B cell (primary cell): ENCODE data around the gene SMC1B. TPM values are rescaled to one million over a fixed set of nuclear protein-coding genes. Genes with fewer than 3 reads are reported as not detected.

Source experiments
- ATAC-seq: fragments of 200-7000 bp; cut with Tn5 transposase; one replicate; pipeline ENCODE4 v1.10.0; 2021; ENCODE audit warnings: low read depth, mild to moderate bottlenecking, moderate number of reproducible peaks, moderate library complexity
- CTCF ChIA-PET: fragments of 350-600 bp; sonication (Branson Sonifier 250); formaldehyde crosslinking; loops from one replicate; lab custom pipeline; 2021; ENCODE audit warnings: antibody characterized with exemption, inconsistent platforms; lab: Charles Lee
- POLR2A ChIA-PET: fragments of 350-600 bp; sonication (Branson Sonifier 250); formaldehyde crosslinking; loops from one replicate; lab custom pipeline; 2021; ENCODE audit warnings: antibody characterized with exemption; lab: Charles Lee
- DNase-seq: peaks from one replicate; pipeline ENCODE4 v3.0.0; 2013
- H2AFZ ChIP-seq: 2 replicates; pipeline ENCODE4 v1.6.1; 2012; ENCODE audit warnings: mild to moderate bottlenecking, low read depth, low read length; ENCODE audit not compliant: insufficient read depth, poor library complexity, severe bottlenecking
- H3K27ac ChIP-seq, 2 donors: 1 replicate in 1 of 2; 2 replicates in 1 of 2; pipeline ENCODE4 v1.5.1; 2012 to 2013; ENCODE audit warnings: low read length in 2 of 2, mild to moderate bottlenecking in 2 of 2, moderate library complexity in 1 of 2
- H3K27me3 ChIP-seq, 4 experiments: fragments of 200-600 bp in 1 of 4; sonication (generic) in 1 of 4; replicated peaks in 1 of 4; 1 replicate in 2 of 4; 2 replicates in 2 of 4; pipeline versions ENCODE4 v1.6.1 to v1.7.0; 2013 to 2016; ENCODE audit warnings: low read length in 3 of 4, mild to moderate bottlenecking in 2 of 4, mixed read lengths in 1 of 4, moderate library complexity in 1 of 4; ENCODE audit not compliant: insufficient read depth in 4 of 4, control insufficient read depth in 3 of 4; ENCODE audit errors: control extremely low read depth in 1 of 4
- H3K36me3 ChIP-seq, 2 experiments: replicated peaks in 1 of 2; 1 replicate in 1 of 2; 2 replicates in 1 of 2; pipeline versions ENCODE4 v1.6.1 to v1.7.1; 2013; ENCODE audit warnings: low read length in 1 of 2; ENCODE audit not compliant: insufficient read depth in 2 of 2, control insufficient read depth in 1 of 2; ENCODE audit errors: control extremely low read depth in 1 of 2, extremely low read depth in 1 of 2
- H3K4me1 ChIP-seq, 2 donors: fragments of 200-600 bp in 1 of 2; sonication (generic) in 1 of 2; 1 replicate in 1 of 2; 2 replicates in 1 of 2; pipeline versions ENCODE4 v1.5.1 to v1.6.1; 2013 to 2017; ENCODE audit warnings: low read length in 2 of 2; ENCODE audit not compliant: control insufficient read depth in 2 of 2, insufficient read depth in 2 of 2
- H3K4me2 ChIP-seq: replicated peaks from 2 replicates; pipeline ENCODE3; 2012; ENCODE audit warnings: mild to moderate bottlenecking, low read depth, low read length; ENCODE audit not compliant: poor library complexity, severe bottlenecking
- H3K4me3 ChIP-seq, 5 experiments: fragments of 200-600 bp in 1 of 5; sonication (generic) in 1 of 5; 1 replicate in 3 of 5; 2 replicates in 2 of 5; pipeline versions ENCODE4 v1.5.1 to v1.7.0; 2011 to 2016; ENCODE audit warnings: low read length in 4 of 5, mild to moderate bottlenecking in 4 of 5, low read depth in 2 of 5, control low read depth in 1 of 5, moderate library complexity in 1 of 5; ENCODE audit not compliant: insufficient read depth in 1 of 5; ENCODE audit errors: control extremely low read depth in 1 of 5, extremely low read depth in 1 of 5
- H3K79me2 ChIP-seq: fragments of 200-600 bp; sonication (generic); one replicate; pipeline ENCODE4 v1.6.0; 2016; ENCODE audit warnings: low read length; ENCODE audit not compliant: control insufficient read depth, insufficient read depth
- H3K9ac ChIP-seq: fragments of 200-600 bp; sonication (generic); 2 replicates; pipeline ENCODE4 v1.6.1; 2017; ENCODE audit warnings: mild to moderate bottlenecking, low read length, moderate library complexity
- H3K9me3 ChIP-seq, 3 donors: one replicate each; pipeline versions ENCODE4 v1.6.1 to v1.7.1; 2013; ENCODE audit warnings: low read length in 2 of 3; ENCODE audit not compliant: control insufficient read depth in 2 of 3, insufficient read depth in 1 of 3; ENCODE audit errors: control extremely low read depth in 1 of 3
- H4K20me1 ChIP-seq: 2 replicates; pipeline ENCODE4 v1.6.0; 2012; ENCODE audit warnings: mild to moderate bottlenecking, low read length; ENCODE audit not compliant: insufficient read depth, control insufficient read depth, poor library complexity, severe bottlenecking
- H3K27ac Mint-ChIP-seq: one replicate; pipeline ENCODE4 v1.8.0; 2021; ENCODE audit warnings: mixed read lengths
- H3K27me3 Mint-ChIP-seq: one replicate; pipeline ENCODE4 v1.8.0; 2021; ENCODE audit warnings: mixed read lengths
- H3K4me1 Mint-ChIP-seq: one replicate; pipeline ENCODE4 v1.8.0; 2021; ENCODE audit warnings: mixed read lengths
- H3K4me3 Mint-ChIP-seq: one replicate; pipeline ENCODE4 v1.8.0; 2021; ENCODE audit warnings: mixed read lengths
- H3K9me3 Mint-ChIP-seq: one replicate; pipeline ENCODE4 v1.8.0; 2022; ENCODE audit warnings: mixed read lengths; ENCODE audit not compliant: insufficient read depth
- EZH2 ChIP-seq: IDR thresholded peaks from 2 replicates; pipeline ENCODE4 v1.6.1; 2012; ENCODE audit warnings: borderline replicate concordance, low read depth, mild to moderate bottlenecking, moderate library complexity, low read length; ENCODE audit not compliant: insufficient read depth, poor library complexity, severe bottlenecking
- WGBS: methylation state at CpG from one replicate; pipeline ENCODE4 v1.1.5; 2013; ENCODE audit warnings: missing lambda C conversion rate; ENCODE audit not compliant: insufficient coverage; 5-methylcytosine and 5-hydroxymethylcytosine counted together
- intact Hi-C: fragments of 100-400 bp; cut with micrococcal nuclease; formaldehyde crosslinking; loops from one replicate; pipeline ENCODE4 v1.10.0; 2022
- polyA plus RNA-seq: library from polyadenylated mRNA; depleted of rRNA; stranded (reverse); fragments of >200 nt; gene quantifications from 2 replicates; pipeline ENCODE4 v1.2.3, GENCODE V29; 2012
- total RNA-seq, 2 donors: library from RNA; stranded (reverse); fragments of 120-200 nt in 1 of 2; gene quantifications; 1 replicate in 1 of 2; 2 replicates in 1 of 2; pipeline versions ENCODE4 v1.2.3 to v1.2.4, GENCODE V29; 2013 to 2022
- TF ChIP-seq, protein P1 (sequence below): fragments of 200-600 bp; IDR thresholded peaks from one replicate; pipeline ENCODE4 v1.8.0; 2022; ENCODE audit warnings: antibody characterized with exemption, mild to moderate bottlenecking

Gene SMC1B
- total and polyA plus RNA-seq, 2 donors (not counting 1 experiment from before 2014, with no cell fraction given), result 0.07 TPM; not detected in 1

GRCh38 chr22:45322873-45323525 is 90.4 kb downstream of the SMC1B start:
- peaks cover 19 to 21% of the 10 kb centered on the region in 2 donors for H3K4me1 ChIP-seq
- no peaks in the 10 kb centered on the region for H3K27me3 ChIP-seq
- intact Hi-C loops, result no loop called here
- DNase-seq, result no peak
- WGBS, result 98% methylated on average over 21 of the region's 24 CpGs
- ChIA-PET CTCF (interaction anchor here (0.6 kb wide), 1 partner anchor 115 kb away, joined by 3 read pairs; no protein-coding TSS in a partner anchor), POLR2A (no interaction called here)
- H3K9me3 ChIP-seq, result no peaks in the 10 kb centered on the region
- peaks cover 0 to 46% of the 10 kb centered on the region in 2 experiments for H3K36me3 ChIP-seq
- peaks cover 26% of the 10 kb centered on the region for H3K4me1 Mint-ChIP-seq
- no peak overlapping the region for H3K4me2 ChIP-seq
- no peak overlapping the region for H3K4me3 Mint-ChIP-seq
- H3K9ac ChIP-seq, result no peak overlapping the region
- no peak overlapping the region for H2AFZ ChIP-seq
- peaks cover 58% of the 10 kb centered on the region for H3K79me2 ChIP-seq
- H4K20me1 ChIP-seq, result peaks cover 20% of the 10 kb centered on the region
- H3K9me3 Mint-ChIP-seq, result no peaks in the 10 kb centered on the region
- no peak for ATAC-seq
- no peak overlapping the region for H3K27ac Mint-ChIP-seq
- H3K27me3 Mint-ChIP-seq, result no peaks in the 10 kb centered on the region
- no peak for TF ChIP-seq EZH2
- TF ChIP-seq, protein P1, sequence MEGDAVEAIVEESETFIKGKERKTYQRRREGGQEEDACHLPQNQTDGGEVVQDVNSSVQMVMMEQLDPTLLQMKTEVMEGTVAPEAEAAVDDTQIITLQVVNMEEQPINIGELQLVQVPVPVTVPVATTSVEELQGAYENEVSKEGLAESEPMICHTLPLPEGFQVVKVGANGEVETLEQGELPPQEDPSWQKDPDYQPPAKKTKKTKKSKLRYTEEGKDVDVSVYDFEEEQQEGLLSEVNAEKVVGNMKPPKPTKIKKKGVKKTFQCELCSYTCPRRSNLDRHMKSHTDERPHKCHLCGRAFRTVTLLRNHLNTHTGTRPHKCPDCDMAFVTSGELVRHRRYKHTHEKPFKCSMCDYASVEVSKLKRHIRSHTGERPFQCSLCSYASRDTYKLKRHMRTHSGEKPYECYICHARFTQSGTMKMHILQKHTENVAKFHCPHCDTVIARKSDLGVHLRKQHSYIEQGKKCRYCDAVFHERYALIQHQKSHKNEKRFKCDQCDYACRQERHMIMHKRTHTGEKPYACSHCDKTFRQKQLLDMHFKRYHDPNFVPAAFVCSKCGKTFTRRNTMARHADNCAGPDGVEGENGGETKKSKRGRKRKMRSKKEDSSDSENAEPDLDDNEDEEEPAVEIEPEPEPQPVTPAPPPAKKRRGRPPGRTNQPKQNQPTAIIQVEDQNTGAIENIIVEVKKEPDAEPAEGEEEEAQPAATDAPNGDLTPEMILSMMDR, result no peak
- H3K4me3 ChIP-seq, result no peak overlapping the region
- H3K27ac ChIP-seq, result no peak overlapping the region

- intact Hi-C loops, result no loop called here
- Histone ChIP-seq H3K4me3 (no peak overlapping the region), H3K9me3 (no peaks in the 10 kb centered on the region), H3K4me2 (no peak overlapping the region), H3K27ac (no peak overlapping the region), H2AFZ (no peak overlapping the region), H3K79me2 (peaks cover 68% of the 10 kb centered on the region), H4K20me1 (peaks cover 20% of the 10 kb centered on the region), H3K9ac (no peak overlapping the region), H3K27me3 (no peaks in the 10 kb centered on the region), H3K4me1 (peaks cover 25 to 28% of the 10 kb centered on the region in 2 donors), H3K36me3 (peaks cover 0 to 43% of the 10 kb centered on the region in 2 experiments)
- peaks cover 33% of the 10 kb centered on the region for H3K4me1 Mint-ChIP-seq
- no peak for DNase-seq
- peak overlapping the region; percentile 32 for H3K4me3 Mint-ChIP-seq
- no peaks in the 10 kb centered on the region for H3K27me3 Mint-ChIP-seq
- no peak overlapping the region for H3K27ac Mint-ChIP-seq
- 28% methylated on average over 10 of the region's 12 CpGs for WGBS
- no peak for TF ChIP-seq EZH2
- TF ChIP-seq, protein P1, result no peak
- peak; percentile 22 for ATAC-seq
- POLR2A ChIA-PET, result interaction anchor here (0.9 kb wide), 1 partner anchor 33 kb away, joined by 3 read pairs; no protein-coding TSS in a partner anchor
- no peaks in the 10 kb centered on the region for H3K9me3 Mint-ChIP-seq
- CTCF ChIA-PET, result interaction anchor here (0.7 kb wide), 1 partner anchor 9 kb away, joined by 3 read pairs; no protein-coding TSS in a partner anchor
These were observed 91.6 kb downstream of the SMC1B start for GRCh38 chr22:45321827-45322226.
